ENCODE results near the gene BCR.

BCR gene

DNA sequence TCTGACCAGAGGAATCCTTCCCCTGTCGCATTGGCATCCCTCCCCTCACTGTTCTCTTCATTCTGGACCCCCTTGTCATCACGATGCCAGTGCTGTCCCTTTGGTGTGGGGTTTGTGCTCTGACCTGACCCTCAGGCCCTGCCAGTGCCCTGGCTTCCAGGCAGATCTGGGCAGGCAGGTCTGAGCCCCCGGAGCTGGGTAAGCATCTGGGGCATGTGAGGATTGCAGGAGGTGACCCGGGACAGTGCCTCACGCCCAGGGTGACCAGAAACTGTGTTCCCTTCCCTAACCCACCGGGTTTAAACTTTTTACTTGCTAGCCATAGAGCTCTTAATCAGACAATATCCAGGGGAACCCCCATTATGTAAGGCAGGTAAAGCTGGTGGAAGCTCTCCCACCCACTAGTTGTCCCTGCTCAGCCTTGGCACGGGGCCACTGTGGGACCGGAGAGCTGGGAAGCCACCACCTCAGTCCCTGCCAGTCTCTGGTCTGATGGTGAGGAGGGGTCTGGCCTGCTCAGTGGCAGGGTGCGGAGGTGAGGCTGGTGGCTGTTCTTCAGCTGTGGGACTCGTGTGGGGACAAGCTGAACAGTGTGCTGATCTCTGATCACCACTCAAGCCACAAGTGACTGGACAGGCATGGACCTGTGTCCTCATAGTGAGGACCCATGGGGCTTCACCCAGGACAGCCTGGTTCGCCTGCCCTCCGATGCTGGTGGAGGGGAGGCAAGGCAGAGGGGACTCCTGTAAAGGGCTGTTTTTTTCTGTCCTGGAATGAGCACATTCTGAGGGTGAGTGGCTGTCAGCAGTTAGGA is 38.0 kb downstream of the BCR start:
- DNase-seq = no peak

DNA sequence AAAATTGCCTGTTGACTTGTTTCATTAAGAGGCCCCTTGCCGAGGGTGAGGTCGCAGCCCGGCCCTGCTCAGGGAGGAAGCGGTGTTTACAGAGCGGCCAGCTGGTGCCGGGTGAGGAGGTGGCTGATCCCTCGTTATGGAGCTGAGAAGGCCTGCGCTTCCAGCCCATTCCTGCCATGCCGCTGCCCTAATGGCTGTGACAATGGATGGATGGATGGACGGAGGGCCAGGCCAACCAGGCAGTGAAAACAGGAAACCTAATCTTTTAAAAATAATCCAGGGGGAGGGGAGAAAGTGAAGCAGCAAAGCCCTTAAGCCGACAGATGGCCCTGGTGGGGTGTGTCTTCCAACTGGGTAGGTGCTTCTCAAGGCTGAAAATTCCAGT is 38.5 kb downstream of the BCR start:
- peak in 3 of 4 experiments; percentile 41 to 65 (median 45) for DNase-seq

DNA sequence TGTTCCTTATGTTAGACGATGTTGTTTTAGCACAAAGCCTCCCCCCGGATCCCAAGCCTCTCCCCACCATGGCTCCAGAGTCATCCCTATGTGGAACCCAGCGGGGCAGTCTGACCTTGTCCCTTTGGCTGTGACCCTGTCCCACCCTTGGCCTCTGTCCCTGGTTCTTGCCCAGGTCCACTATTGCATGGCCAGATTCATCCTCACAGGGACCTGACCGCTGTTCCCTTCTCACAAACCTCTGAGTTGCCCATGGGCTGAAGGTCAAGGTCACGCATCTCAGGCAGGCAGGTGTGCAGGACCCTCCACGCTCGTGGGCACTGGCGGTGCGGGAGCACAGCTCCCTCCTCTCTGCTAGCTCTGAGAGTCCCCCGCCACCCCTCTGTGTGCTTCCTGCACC is 39.0 kb downstream of the BCR start:
- no peak for DNase-seq

DNA sequence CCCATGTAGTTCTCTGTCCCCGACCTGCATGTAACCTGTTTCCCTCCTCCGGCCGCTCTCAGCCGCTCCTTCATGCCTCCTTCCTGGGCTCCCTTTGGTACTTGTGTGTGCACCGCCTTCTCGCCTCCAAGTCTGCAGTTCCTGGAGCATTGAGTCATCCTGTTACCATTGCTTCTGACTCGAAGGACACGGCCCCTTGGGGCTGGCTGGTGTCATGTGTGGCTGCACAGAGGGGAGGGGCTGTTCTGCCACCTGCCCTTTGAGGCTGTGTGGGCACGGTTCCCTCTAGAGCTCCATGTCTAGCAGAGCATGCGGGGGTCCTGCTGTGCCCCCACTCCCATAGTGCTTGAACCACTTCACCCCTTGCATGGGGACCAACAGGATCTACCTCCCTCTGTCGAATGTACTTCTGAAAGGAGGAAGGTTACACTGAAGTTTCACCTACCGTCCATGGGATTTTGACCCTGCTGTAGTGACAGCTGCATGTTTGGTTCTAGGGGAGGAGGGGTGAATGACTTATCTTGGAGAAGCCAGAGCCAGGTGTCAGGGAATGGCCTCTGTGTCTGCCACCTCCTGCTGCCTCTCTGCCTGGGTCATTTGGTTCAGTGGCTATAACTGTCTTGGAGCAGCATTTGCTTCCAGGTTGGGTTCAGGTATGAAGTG is 39.6 kb downstream of the BCR start:
- DNase-seq = peak; percentile 74 to 88 (median 84)

DNA sequence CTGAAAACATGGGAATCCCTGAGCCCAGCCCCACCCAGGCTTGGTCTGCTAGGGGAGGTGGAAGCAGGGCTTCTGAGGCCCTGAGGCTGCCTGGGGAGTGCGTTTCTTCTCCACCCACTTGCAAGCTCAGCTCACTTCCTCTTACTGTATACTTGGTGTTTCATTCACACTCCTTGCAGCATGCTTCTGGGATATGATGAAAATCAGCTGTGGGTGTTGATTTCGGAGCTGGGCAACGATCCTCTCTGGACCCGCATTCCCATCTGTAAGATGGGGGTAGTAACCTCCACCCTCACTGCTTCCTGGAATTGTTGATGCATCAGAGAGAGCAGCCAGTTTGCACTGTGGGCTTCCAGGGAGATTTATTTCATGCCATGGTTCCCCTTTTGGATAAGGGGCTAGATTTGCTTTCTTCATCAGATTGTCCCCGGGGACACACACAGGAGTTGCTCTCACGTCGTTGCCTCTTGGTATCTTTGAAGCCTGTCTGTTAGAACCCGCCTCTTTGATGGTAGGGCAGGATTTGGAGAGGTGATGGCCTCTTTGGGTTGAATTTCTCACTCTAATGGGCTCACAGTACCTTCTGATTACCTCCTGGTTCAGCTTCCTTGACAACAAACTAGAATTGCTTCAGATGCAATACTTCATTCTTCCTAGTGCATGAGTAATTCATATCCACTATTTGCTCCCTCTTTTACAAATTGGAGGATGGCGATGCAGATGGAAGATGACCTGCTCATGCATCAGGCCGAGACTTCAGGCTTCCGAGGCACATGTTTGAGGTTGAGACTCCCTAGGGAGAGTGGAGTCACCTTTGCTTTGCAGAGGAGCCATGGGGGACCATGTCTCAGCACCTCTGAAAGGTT is 40.4 kb downstream of the BCR start:
- DNase-seq = peak; percentile 80 to 92 (median 86)

DNA sequence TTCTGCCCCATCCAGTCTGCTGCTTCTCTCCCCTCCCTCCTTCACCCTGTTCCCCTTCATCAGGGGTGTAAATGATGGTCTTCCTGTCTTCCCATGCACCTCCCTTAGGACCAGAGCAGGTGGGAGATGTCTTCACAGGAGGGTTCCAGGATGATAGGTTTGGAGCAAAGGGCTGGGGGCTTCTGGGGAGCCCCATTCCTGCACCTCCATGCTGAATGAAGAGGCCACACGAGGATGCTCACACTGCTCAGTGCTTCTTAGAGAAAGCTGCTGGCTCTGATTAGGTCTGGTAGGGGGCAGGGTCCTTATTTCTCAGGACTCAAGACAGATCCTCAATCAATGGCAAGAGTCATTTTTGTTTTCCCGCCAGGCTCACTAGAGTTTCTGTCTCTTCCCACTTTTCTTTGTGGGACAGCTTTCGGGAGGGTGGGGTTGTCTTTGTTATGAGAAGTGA is 41.1 kb downstream of the BCR start:
- no peak for DNase-seq

DNA sequence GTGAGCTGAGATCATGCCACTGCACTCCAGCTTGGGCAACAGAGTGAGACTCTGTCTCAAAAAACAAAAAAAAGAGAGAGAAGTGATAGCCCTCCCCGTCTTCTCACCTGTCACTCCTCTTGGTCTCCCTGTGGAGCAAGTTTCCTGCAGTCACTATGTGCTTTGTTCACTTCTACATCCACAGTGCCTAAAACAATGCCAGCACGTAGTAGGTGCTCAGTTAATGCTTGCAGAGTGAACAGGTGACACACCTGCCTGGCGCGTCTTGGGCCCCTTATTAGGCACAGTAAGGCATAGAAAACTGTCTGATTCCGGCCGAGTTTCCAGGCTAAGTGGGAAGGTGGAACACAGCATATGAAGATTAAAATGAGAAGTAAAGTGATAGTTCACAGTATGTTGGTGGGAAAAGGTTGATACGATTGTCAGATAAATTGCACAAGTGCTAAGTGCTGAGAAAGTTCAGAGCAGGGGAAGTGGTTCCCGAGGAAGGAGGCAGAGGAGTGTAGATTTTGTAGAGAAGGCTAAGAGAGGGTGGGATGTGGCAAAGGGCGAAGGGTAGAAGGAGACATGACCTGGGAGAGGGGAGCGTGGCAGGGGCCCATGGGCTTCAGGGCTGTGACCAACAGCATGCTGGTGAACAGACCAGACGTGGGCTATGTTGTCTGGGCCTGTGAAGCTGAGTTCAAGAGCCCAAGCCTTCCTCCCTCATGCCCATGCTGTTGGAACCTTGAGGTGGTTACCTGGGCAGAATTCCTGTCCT is 41.9 kb downstream of the BCR start:
- DNase-seq = peak; percentile 43 to 72 (median 59)

DNA sequence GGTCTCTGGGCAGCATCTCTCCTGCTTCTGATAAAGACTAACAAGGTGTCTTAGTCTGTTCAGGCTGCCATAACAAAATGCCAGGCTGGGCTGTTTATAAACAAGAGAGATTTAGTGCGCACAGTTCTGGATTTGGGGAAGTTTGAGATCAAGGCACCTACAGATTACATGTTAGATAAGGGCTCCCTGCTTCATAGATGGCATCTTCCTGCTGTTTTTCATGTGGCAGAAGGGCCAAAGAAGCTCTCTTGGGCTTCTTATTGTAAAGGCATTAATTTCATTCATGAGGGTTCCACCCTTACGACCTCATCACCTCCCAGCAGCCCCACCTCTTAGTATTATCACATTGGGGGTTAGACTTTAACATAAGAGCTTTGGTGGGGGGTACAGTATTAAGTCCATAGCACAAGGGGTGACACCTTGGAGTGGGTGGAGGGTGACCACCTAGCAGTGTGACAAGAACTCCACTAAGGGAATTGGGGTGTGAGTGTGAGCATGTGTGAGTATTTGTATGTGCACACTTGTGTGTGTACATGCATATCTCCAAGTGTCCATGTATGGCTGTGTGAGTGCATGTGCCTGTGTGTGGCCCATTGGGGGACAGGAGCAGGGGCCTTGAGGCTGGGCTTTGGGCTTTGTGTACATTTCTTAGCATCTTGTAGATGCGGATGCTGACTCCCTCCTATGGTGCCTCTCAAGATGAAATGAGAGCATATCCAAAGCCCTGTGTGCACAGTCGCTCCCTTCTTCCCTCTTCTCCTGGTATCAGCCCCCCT is 42.7 kb downstream of the BCR start:
- DNase-seq = no peak

DNA sequence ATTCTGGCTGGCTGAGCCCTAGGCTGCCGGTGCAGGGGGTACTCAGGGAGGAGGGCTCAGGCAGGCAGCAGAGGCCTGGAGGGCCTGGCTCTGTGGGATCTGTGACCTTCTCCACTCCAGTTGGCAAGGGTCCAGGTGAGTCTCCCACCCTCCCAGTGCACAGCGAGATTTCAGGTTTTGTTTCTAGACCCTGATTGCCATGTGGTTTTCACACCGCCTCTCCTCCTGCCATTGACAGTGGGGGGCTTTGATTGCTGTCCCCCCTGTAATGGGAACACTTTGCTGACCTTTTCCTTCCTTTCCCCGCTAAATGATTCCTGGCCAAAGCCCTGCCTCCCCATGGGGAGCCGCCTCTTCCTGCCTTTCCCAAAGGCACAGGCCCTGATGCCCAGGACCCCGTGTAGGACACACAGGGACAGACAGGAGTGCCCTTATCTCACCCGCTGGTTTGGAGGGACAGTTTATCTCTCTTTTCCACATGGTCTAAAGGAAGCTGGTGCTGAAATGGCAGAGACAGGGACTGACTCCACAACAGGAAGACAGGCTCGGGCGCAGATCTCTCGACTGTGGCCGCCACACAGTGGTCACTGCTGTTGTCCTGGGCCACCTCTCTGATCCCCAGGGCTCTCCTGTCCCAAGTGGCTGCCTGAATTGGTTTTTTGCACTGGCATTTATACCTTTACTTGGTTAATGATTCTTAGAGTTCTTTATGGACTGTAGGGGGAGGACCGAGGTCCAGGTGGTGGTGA is 43.4 kb downstream of the BCR start:
- DNase-seq = no peak

DNA sequence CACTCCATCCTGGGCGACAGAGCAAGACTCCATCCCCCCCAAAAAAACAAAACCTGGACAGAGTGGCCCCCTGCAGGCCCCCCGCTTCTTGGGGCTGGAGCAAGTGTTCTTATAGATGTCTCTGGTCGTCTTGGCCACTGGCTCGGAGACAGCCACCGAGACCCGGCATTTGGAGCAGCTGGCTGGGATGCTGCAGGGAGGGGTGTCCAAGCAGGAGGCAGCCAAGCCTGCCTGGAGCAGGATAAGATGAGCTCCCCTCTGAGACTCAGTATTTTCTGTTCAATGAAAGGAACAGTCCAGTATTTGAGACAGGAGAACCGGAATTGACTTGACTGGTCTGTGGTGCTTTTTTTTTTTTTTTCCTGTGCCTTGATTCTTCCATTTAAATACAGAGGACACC is 44.5 kb downstream of the BCR start:
- no peak for DNase-seq

DNA sequence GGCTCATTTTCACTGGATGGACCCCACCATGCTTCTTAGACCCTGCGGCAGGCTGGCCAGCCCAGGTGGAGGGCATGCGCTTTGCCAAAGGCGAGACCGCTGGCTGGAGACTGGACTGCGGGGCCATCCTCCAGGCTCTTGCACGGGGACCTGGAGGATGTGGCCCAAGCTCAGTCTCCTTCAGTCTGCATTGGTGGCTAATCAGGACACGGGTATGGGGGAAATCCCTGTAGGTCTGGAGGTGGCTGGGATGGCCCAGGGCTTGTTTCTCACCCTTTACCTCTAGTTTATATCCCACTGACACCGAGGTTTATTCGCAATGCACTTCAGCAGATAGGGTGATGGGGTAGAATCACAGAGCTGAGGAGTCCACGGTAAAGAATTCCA is 45.0 kb downstream of the BCR start:
- DNase-seq = no peak

DNA sequence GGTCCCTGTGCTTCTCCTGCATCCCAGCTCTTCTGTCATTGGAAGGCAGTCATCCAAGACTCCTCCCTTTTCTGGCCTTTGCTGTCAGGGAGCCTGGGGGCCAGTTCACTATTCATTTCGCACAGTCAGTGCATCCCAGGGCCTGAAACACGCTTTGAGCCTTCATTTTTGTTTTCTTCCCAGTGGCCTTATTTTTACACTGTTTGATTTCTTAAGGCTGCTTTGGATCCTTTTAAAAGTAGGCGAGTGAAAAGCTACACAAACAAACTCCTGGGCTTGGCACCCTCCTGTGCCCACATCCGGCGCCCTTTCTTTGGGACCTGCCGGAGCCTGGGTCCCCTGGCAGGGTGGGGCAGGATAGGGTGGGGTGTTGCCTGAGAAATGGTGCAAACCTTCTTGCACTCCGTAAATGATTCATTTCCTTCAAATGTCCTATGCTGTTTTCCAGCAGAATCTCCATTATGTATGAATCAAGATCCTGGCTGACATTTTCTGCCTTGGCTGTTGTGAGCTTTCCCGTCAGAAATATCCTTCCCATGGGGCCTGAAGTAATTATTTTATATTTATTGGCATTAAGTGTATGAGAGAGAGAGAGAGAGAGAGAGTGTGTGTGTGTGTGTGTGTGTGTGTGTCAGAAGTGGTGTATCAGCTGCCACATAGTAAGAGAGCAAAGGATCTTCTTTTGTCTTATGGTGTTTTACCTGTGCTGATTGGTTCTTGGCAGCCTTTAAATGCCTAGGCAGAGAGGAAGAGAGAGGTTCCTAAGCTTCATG is 45.6 kb downstream of the BCR start:
- DNase-seq = no peak

DNA sequence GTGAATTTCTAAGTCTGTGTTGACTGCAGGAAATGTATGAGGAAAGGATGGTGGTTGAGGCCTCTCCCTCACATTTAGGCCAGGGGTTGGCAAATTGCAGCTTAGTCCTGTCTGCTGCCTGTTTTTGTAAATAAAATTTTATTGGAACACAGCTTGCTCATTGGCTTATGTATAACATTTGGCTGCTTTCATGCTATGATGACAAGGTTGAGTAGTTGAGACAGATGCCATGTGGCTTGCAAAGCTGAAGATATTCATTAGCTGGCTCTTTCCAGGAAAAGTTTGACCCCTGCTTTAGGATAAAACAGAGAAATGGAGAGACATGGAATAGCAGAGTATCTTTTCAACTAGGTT is 46.2 kb downstream of the BCR start:
- DNase-seq = no peak

DNA sequence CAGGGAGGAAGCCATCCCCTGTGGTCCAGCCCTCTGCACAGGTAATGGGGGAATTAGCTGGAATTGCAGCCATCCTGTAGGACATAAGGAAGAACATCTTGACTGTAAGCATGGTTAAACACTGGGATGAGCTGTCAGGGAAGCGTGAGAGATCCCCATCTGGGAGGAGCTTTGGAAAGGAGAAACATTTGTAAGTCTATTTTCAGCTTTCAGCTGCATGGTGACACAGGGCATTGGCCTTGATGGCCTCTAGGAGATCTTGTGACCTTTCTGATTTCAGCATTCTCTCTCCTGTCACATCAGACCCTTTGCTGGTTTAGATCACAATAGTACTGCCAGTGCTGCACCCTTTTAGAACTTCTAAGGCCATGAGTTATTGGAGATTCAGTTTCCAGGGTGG is 47.1 kb downstream of the BCR start:
- DNase-seq = peak; percentile 47 to 72 (median 70)

DNA sequence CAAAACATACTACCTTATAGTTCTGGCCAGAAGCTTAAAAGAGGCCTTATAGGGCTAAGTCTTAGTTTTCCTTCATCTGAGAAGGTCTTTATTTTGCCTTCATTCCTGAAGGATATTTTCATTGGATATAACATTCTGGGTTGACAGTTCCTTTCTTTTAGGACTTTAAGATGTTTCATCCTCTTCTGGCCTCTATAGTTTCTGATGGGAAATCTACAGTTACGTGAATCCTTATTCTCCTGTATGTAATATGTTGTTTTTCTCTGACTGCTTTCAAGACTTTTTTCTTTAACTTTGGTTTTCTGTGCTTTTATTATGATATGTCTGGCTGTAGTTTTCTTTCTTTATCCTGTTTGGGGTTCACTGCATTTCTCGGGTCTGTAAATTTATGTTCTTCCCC is 48.2 kb downstream of the BCR start:
- DNase-seq = no peak

DNA sequence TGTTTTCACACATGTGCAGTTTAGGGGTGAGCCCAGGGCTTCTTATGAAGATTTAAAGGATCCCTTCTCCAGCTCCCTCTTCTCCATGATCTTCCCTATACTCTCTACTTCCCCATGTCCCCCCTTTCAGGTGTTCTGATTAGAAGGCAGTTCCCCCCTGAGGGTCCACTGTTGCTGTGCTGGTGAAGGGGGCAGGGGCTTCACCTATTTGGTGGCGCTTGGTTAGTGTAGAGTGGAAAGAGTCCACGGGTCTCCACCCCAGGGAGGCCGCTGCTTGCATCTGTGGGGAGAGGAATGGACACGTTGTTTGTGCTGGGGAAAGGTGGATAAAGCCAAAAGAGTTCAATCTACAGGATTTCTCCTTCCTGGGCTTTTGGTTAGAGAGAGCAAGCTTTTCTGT is 49.3 kb downstream of the BCR start:
- DNase-seq = no peak

DNA sequence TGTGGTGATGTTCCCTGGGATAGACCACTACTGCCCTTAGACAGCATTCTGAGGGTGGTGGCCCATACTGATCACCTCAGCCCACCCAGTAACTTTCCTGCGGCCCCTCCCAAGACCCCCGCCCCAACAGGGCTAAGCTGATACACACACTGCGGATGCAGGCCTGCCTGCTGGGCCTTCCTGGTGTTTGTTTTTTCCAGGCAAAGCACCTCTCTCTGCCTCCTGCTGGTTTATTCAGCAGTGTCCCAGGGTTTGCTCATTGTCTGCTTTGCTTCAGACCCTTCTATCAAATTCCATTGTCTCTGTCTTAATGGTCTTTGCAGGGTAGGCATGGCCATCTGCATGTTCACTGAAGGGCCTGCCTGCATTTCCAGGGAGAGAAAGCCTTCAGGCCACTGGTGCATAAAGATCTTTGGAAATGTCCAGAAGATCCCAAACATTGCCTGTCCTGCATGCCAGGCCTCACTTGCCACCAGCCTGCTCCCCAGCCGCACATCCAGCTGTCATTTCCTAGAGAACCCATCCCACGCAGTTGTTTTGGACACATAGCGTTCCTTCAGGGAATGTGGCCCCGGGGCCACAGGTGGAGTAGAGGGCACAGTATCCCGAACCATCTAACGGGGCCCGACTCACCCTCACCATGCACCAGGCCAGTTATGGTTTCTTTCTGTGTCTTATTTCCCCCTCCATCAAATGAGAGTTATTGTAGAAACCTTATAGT is 50.2 kb downstream of the BCR start:
- no peak for DNase-seq

DNA sequence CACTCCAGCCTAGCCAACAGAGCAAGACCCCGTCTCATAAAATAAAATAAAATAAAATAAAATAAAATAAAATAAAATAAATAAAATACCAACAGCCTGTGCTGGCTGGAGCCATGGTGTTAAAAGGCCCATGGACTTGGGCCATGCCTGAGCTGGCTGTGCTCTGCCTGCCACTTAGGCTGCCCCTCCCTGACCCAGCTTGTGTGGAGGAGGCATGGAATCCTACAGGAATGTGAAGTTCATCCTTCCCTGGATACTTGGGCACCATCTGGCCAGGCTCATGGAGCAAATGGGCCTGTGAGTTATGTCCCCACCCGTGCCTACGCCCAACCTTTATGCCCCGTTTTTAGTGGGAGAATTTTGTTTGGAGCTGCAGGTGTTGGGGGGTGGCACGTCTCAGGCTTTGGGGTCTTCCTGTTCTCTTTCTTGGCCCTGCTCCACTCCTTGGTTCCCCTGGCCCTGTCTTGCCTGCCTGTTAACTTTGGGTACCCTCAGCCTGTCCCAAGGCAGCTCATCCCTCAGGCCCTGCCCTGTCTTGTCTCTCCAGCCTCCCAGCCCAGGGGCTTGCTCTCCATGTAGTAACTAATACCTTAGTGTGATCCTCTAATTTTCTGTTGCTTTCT is 51.3 kb downstream of the BCR start:
- DNase-seq = no peak

Measured in suppressor macrophage (primary cell).